Panc1 (cell line): Measurements from ENCODE around the gene GLB1L3. TPM values are rescaled to one million over a fixed set of nuclear protein-coding genes. Genes with fewer than 3 reads are reported as not detected.

Experiments used
- ATAC-seq: fragments of 200-7000 bp; cut with Tn5 transposase; 2 replicates; pipeline ENCODE4 v1.9.1; 2020; ENCODE audit warnings: mild to moderate bottlenecking, moderate library complexity
- Bru-seq: library from RNA; stranded (reverse); fragments of 400-500 nt; gene quantifications from one replicate; lab custom pipeline; 2021; lab: Mats Ljungman, UMichigan
- BruChase-seq, 2 experiments: library from RNA; stranded (reverse); fragments of 400-500 nt; gene quantifications; one replicate each; lab custom pipeline; 2021; lab: Mats Ljungman, UMichigan
- BruUV-seq: library from RNA; stranded (reverse); fragments of 400-500 nt; replicated peaks from 2 replicates; lab custom pipeline; 2021; lab: Mats Ljungman, UMichigan
- CTCF ChIA-PET: fragments of 300-600 bp; sonication (Branson Sonifier 250); formaldehyde crosslinking; loops from one replicate; lab custom pipeline; 2022; ENCODE audit warnings: antibody characterized with exemption; lab: Charles Lee
- POLR2A ChIA-PET: fragments of 300-600 bp; sonication (Branson Sonifier 250); formaldehyde crosslinking; loops from one replicate; lab custom pipeline; 2022; ENCODE audit warnings: antibody characterized with exemption; lab: Charles Lee
- DNase-seq: peaks from one replicate; pipeline ENCODE4 v3.0.0-alpha.2; 2010; ENCODE audit warnings: low read depth, low spot score
- H3K27ac ChIP-seq: 2 replicates; pipeline ENCODE4 v1.5.1; 2011; ENCODE audit warnings: mild to moderate bottlenecking, low read length, inconsistent platforms
- H3K27me3 ChIP-seq: fragments of 200-500 bp; sonication (Bioruptor generic); 2 replicates; pipeline ENCODE4 v1.6.0; 2014; ENCODE audit warnings: low read length, inconsistent platforms; ENCODE audit not compliant: control insufficient read depth, insufficient read depth
- H3K36me3 ChIP-seq: fragments of 200-500 bp; sonication (Bioruptor generic); 2 replicates; pipeline ENCODE4 v1.5.1; 2014; ENCODE audit warnings: inconsistent platforms, mild to moderate bottlenecking, low read length, moderate library complexity; ENCODE audit not compliant: control insufficient read depth, insufficient read depth
- H3K4me1 ChIP-seq: 2 replicates; pipeline ENCODE4 v1.5.1; 2011; ENCODE audit warnings: inconsistent platforms, mild to moderate bottlenecking, low read length, moderate library complexity; ENCODE audit not compliant: control insufficient read depth, insufficient read depth
- H3K4me3 ChIP-seq, 2 experiments: 2 replicates each; pipeline ENCODE4 v1.5.1; 2011 to 2012; ENCODE audit warnings: low read depth in 2 of 2, low read length in 2 of 2, mild to moderate bottlenecking in 2 of 2, inconsistent platforms in 1 of 2, moderate library complexity in 1 of 2
- H3K9me3 ChIP-seq: fragments of 200-500 bp; sonication (Bioruptor generic); 2 replicates; pipeline ENCODE4 v1.5.1; 2014; ENCODE audit warnings: low read depth, mild to moderate bottlenecking, inconsistent platforms, low read length, moderate library complexity; ENCODE audit not compliant: control insufficient read depth, insufficient read depth
- POLR2AphosphoS5 ChIP-seq: IDR thresholded peaks from 2 replicates; pipeline ENCODE4 v1.6.1; 2012; ENCODE audit warnings: mild to moderate bottlenecking, low read depth, low read length, moderate library complexity
- SIN3A ChIP-seq: IDR thresholded peaks from 2 replicates; pipeline ENCODE4 v1.6.1; 2012; ENCODE audit warnings: low read depth, mild to moderate bottlenecking, low read length, moderate library complexity, borderline replicate concordance; ENCODE audit not compliant: insufficient read depth
- TCF7L2 ChIP-seq: IDR thresholded peaks from 2 replicates; pipeline ENCODE4 v1.6.1; 2011; ENCODE audit warnings: mild to moderate bottlenecking, low read depth, low read length, inconsistent platforms
- in situ Hi-C: cut with HindIII; loops from 2 replicates; pipeline ENCODE4 v1.10.0; 2016; ENCODE audit warnings: low sequenced_read_pairs, low pct_unique_long_range_greater_than_20kb
- intact Hi-C: fragments of 100-400 bp; cut with micrococcal nuclease; formaldehyde crosslinking; loops from one replicate; pipeline ENCODE4 v1.10.0; 2022; ENCODE audit not compliant: unreplicated experiment
- long read RNA-seq: library from polyadenylated mRNA; unstranded; transcript quantifications from one replicate; pipeline ENCODE4 v2.0.0, GENCODE V29; 2021; ENCODE audit not compliant: unreplicated experiment
- polyA plus RNA-seq: library from polyadenylated mRNA; unstranded; fragments of >200 nt; gene quantifications from one replicate; pipeline ENCODE4 v1.2.1, GENCODE V29; 2012; ENCODE audit warnings: missing spikeins; ENCODE audit not compliant: insufficient read length
- total RNA-seq: library from RNA; stranded (reverse); gene quantifications from one replicate; pipeline ENCODE4 v1.2.1, GENCODE V29; 2021; ENCODE audit not compliant: unreplicated experiment
- TF ChIP-seq, protein P1 (sequence below): fragments of 450-650 bp; IDR thresholded peaks from 2 replicates; pipeline ENCODE4 v1.5.1; 2017; ENCODE audit warnings: mild to moderate bottlenecking
- TF ChIP-seq, protein P2 (sequence below), 2 experiments: IDR thresholded peaks; 2 replicates each; pipeline ENCODE4 v1.6.1; 2011 to 2012; ENCODE audit warnings: low read depth in 2 of 2, control low read depth in 1 of 2, low read length in 1 of 2, mild to moderate bottlenecking in 1 of 2, moderate library complexity in 1 of 2; ENCODE audit not compliant: insufficient read depth in 1 of 2

Gene GLB1L3, protein sequence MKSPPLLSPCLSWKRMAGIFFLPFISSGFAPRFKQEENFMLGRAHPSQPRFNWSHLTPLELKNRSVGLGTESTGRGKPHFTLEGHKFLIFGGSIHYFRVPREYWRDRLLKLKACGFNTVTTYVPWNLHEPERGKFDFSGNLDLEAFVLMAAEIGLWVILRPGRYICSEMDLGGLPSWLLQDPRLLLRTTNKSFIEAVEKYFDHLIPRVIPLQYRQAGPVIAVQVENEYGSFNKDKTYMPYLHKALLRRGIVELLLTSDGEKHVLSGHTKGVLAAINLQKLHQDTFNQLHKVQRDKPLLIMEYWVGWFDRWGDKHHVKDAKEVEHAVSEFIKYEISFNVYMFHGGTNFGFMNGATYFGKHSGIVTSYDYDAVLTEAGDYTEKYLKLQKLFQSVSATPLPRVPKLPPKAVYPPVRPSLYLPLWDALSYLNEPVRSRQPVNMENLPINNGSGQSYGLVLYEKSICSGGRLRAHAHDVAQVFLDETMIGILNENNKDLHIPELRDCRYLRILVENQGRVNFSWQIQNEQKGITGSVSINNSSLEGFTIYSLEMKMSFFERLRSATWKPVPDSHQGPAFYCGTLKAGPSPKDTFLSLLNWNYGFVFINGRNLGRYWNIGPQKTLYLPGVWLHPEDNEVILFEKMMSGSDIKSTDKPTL
- not detected for total RNA-seq
- polyA plus RNA-seq: not detected
- Bru-seq, nascent RNA: percentile 7 among the genes with signal in this experiment
- percentile 10 among the genes with signal in this experiment for BruChase-seq, experiment 1, labeled RNA remaining after a 2-hour chase
- BruChase-seq, experiment 2, labeled RNA remaining after a 6-hour chase: percentile 6 among the genes with signal in this experiment
- long read RNA-seq: 0 reads

DNA sequence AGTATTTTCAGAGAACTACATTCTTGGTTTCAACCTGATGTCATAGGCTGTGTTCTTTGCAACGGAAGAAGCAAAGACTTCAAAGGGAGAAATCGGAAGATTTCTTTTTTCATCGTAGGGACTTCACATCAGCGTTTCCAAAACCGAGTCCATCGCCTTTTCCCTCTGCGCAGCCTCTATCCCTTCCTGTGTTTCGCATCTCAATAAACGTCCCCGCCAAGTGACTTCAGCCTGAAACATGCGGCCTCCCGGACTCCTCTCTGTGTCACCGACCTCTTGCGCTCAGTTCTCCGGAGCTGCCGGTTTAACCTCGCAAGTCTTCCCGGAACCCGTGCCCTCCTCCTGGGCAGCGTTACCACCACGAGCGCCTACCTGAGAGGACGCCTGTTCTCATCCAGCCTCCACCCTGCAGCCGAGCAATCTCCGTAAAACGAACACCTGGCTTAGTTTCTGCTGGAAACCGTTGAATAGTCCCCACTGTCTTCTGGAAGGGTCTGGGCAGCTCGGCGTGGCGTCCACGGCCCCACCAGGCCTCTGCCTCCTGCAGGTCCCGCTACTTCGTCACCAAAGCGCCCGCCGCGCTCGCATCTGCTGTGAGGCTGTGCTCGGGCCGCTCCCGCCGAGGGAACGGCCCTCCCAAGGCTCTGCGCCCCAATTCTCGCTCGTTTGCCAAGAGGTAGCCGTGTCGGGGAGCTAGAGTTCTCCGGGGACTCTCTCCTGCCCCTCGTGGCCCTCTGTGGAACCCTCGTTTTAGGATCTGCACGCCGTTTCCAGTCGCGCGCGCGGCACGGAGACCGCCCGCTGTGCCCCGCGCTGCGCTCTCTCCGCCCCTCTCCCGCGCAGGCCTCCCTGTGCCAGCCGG, at the start of gene GLB1L3:
GLB1L3 (plus strand) TSS at position 846 of the 862 bp plus-strand sequence. CDS start 362 bp downstream, outside the sequence.
- TF ChIP-seq SIN3A: no peak
- no peak for TF ChIP-seq POLR2AphosphoS5
- TF ChIP-seq, protein P1, sequence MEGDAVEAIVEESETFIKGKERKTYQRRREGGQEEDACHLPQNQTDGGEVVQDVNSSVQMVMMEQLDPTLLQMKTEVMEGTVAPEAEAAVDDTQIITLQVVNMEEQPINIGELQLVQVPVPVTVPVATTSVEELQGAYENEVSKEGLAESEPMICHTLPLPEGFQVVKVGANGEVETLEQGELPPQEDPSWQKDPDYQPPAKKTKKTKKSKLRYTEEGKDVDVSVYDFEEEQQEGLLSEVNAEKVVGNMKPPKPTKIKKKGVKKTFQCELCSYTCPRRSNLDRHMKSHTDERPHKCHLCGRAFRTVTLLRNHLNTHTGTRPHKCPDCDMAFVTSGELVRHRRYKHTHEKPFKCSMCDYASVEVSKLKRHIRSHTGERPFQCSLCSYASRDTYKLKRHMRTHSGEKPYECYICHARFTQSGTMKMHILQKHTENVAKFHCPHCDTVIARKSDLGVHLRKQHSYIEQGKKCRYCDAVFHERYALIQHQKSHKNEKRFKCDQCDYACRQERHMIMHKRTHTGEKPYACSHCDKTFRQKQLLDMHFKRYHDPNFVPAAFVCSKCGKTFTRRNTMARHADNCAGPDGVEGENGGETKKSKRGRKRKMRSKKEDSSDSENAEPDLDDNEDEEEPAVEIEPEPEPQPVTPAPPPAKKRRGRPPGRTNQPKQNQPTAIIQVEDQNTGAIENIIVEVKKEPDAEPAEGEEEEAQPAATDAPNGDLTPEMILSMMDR: no peak; the same call in 1 of the 2 replicates
- no peak for TF ChIP-seq TCF7L2
- TF ChIP-seq, protein P2, sequence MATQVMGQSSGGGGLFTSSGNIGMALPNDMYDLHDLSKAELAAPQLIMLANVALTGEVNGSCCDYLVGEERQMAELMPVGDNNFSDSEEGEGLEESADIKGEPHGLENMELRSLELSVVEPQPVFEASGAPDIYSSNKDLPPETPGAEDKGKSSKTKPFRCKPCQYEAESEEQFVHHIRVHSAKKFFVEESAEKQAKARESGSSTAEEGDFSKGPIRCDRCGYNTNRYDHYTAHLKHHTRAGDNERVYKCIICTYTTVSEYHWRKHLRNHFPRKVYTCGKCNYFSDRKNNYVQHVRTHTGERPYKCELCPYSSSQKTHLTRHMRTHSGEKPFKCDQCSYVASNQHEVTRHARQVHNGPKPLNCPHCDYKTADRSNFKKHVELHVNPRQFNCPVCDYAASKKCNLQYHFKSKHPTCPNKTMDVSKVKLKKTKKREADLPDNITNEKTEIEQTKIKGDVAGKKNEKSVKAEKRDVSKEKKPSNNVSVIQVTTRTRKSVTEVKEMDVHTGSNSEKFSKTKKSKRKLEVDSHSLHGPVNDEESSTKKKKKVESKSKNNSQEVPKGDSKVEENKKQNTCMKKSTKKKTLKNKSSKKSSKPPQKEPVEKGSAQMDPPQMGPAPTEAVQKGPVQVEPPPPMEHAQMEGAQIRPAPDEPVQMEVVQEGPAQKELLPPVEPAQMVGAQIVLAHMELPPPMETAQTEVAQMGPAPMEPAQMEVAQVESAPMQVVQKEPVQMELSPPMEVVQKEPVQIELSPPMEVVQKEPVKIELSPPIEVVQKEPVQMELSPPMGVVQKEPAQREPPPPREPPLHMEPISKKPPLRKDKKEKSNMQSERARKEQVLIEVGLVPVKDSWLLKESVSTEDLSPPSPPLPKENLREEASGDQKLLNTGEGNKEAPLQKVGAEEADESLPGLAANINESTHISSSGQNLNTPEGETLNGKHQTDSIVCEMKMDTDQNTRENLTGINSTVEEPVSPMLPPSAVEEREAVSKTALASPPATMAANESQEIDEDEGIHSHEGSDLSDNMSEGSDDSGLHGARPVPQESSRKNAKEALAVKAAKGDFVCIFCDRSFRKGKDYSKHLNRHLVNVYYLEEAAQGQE (IDR thresholded peaks at IDR 0.05; ENCODE audit: insufficient read depth in 1 of 2, low read depth in 2 of 2, low read length in 1 of 2): no peak
- Histone ChIP-seq H3K9me3 (no peaks in the 10 kb centered on the region), H3K27me3 (peaks cover 46% of the 10 kb centered on the region), H3K36me3 (no peaks in the 10 kb centered on the region), H3K4me3 (peak within 1 kb of the TSS; percentile 30 to 43), H3K4me1 (0 out of 2 replicates have a peak, but pooled peaks cover 2% of the 10 kb centered on the region), H3K27ac (no peak within 1 kb of the TSS)
- ATAC-seq: peak; percentile 76
- no TSS peak for BruUV-seq
- no peak for DNase-seq
- intact Hi-C loops (no loop called here), in situ Hi-C loops (no loop called here)
- CTCF ChIA-PET: interaction anchor here (0.6 kb wide), 1 partner anchor 17 kb away, joined by 3 read pairs; no protein-coding TSS in a partner anchor
- POLR2A ChIA-PET: no interaction called here

DNA sequence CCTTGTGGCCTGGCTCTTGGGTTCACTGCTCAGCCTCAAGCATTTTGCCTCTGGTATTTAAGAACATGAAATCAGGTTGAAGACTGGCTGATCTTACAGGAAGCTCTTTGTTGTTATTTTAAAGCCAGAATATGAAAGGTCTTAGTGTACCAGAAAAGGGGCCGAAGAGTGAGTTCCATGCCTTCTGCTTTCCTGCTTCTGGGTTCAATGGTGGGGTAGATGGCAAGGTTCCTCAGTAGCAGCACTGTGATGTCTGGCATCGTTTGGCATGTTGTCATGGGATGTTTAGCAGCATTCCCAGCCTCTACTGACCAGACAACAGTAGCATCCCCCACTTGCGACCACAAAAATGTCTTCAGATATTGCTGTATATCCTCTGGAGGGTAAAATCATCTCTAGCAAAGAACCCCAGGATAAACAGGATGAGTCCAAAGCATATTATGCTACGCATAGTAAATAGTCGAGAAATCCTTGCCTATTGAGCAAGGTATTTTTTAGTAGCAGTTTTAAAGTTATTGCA, 49.3 kb upstream of the GLB1L3 start:
- intact Hi-C loops: no loop called here
- ATAC-seq: no peak
- Histone ChIP-seq H3K36me3 (peaks cover 2% of the 10 kb centered on the region; the same call in 1 of the 2 replicates), H3K9me3 (no peaks in the 10 kb centered on the region), H3K27me3 (no peaks in the 10 kb centered on the region), H3K27ac (peak overlapping the region; percentile 85; the same call in 1 of the 2 replicates), H3K4me3 (peak overlapping the region; percentile 85 to 96), H3K4me1 (peaks cover 31% of the 10 kb centered on the region)
- TF ChIP-seq SIN3A (no peak), TCF7L2 (no peak), POLR2AphosphoS5 (no peak)
- TF ChIP-seq, protein P1: no peak
- TF ChIP-seq, protein P2 (IDR thresholded peaks at IDR 0.05; ENCODE audit: insufficient read depth in 1 of 2, low read depth in 2 of 2, low read length in 1 of 2): no peak
- DNase-seq: no peak
- in situ Hi-C loops: no loop called here
- CTCF ChIA-PET: no interaction called here
- POLR2A ChIA-PET: no interaction called here
- no TSS peak for BruUV-seq
